ENCODE data around the gene MLLT3.

GRCh38 chr9:20507431-20507830 is 114.9 kb downstream of the MLLT3 start:
- TF ChIP-seq CTCF (IDR thresholded peaks at IDR 0.05), result no peak
- TF ChIP-seq POLR2AphosphoS5 (IDR thresholded peaks at IDR 0.05), result no peak
- TF ChIP-seq POLR2A (IDR thresholded peaks at IDR 0.05), result no peak

All from suprapubic skin (tissue), 4 donors.